ENCODE measurements around the gene METRNL. TPM values are rescaled to one million over a fixed set of nuclear protein-coding genes. Genes with fewer than 3 reads are reported as not detected.
"Not testable (repeated sequence)": the region's sequence is repeated elsewhere in the genome, so short reads cannot be mapped to it uniquely, and the experiment has no call there.

Gene METRNL
- total RNA-seq, 1 experiment from 2014 or later = 33.8 TPM

GRCh38 chr17:83031321-83031945 lies 48.0 kb upstream of the METRNL start:
- no peak overlapping the region for H3K4me3 ChIP-seq (ENCODE audit: low read depth, low read length)
- BruUV-seq (replicated peaks) = no TSS peak
- H3K4me1 Mint-ChIP-seq (ENCODE audit: low read depth, unreplicated experiment) = no peaks in the 10 kb centered on the region
- POLR2A ChIA-PET = no interaction called here
- H3K27me3 ChIP-seq (replicated peaks; ENCODE audit: control insufficient read depth, insufficient read depth, low read length) = no peaks in the 10 kb centered on the region
- H3K36me3 ChIP-seq (ENCODE audit: control insufficient read depth, insufficient read depth, low read length) = no peaks in the 10 kb centered on the region
- no peak for DNase-seq
- H3K4me3 Mint-ChIP-seq (ENCODE audit: unreplicated experiment) = no peak overlapping the region
- H3K4me1 ChIP-seq = no peaks in the 10 kb centered on the region
- no peaks in the 10 kb centered on the region for H3K9me3 Mint-ChIP-seq (ENCODE audit: unreplicated experiment)
- H3K27me3 Mint-ChIP-seq (ENCODE audit: insufficient read depth, unreplicated experiment) = no peaks in the 10 kb centered on the region
- TF ChIP-seq CTCF (IDR thresholded peaks at IDR 0.05; ENCODE audit: insufficient read depth in 1 of 2, low read depth in 1 of 2, low read length in 1 of 2, severe bottlenecking in 1 of 2, unreplicated experiment in 1 of 2) = no peak
- H3K27ac Mint-ChIP-seq (ENCODE audit: unreplicated experiment) = no peak overlapping the region
- intact Hi-C loops (cut with micrococcal nuclease; ENCODE audit: unreplicated experiment) = no loop called here
- no peaks in the 10 kb centered on the region for H3K9me3 ChIP-seq
- H3K36me3 Mint-ChIP-seq (ENCODE audit: insufficient read depth, unreplicated experiment) = no peaks in the 10 kb centered on the region
- CTCF ChIA-PET = no interaction called here

GRCh38 chr17:83031946-83032451 lies 47.4 kb upstream of the METRNL start:
- DNase-seq; H3K9me3 ChIP-seq; H3K27me3 Mint-ChIP-seq (ENCODE audit: insufficient read depth, unreplicated experiment); H3K36me3 ChIP-seq (ENCODE audit: control insufficient read depth, insufficient read depth, low read length); H3K27ac Mint-ChIP-seq (ENCODE audit: unreplicated experiment); CTCF ChIA-PET; H3K4me3 Mint-ChIP-seq (ENCODE audit: unreplicated experiment); BruUV-seq (replicated peaks); intact Hi-C loops (cut with micrococcal nuclease; ENCODE audit: unreplicated experiment); H3K4me1 Mint-ChIP-seq (ENCODE audit: low read depth, unreplicated experiment); H3K36me3 Mint-ChIP-seq (ENCODE audit: insufficient read depth, unreplicated experiment); H3K4me3 ChIP-seq (ENCODE audit: low read depth, low read length); H3K4me1 ChIP-seq; POLR2A ChIA-PET; H3K9me3 Mint-ChIP-seq (ENCODE audit: unreplicated experiment); H3K27me3 ChIP-seq (replicated peaks; ENCODE audit: control insufficient read depth, insufficient read depth, low read length): not testable (repeated sequence)

DNA sequence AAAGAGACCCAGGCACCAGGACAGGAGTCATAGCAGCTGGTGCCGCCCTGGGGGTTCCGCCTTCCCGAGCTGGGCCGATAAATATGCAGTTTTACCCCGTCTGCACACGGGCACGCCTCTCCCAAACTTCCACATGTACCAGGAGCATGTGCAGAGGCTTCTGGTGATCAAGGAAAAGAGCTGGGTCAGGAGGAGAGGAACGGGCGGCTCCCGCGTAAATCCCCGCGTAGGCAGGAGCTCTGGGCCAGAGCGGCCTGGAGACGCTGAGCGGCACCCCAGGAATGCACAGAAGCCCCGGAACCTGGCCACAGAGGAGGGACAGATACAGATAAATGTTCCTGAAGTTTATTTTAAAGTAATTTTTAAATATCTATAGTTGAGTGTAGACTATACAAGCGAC lies 46.6 kb upstream of the METRNL start:
- ChIA-PET POLR2A (no interaction called here), CTCF (no interaction called here)
- Mint-ChIP-seq H3K4me3 (ENCODE audit: unreplicated experiment) (no peak overlapping the region), H3K27me3 (ENCODE audit: insufficient read depth, unreplicated experiment) (no peaks in the 10 kb centered on the region), H3K36me3 (ENCODE audit: insufficient read depth, unreplicated experiment) (no peaks in the 10 kb centered on the region), H3K9me3 (ENCODE audit: unreplicated experiment) (no peaks in the 10 kb centered on the region), H3K27ac (ENCODE audit: unreplicated experiment) (no peak overlapping the region), H3K4me1 (ENCODE audit: low read depth, unreplicated experiment) (no peaks in the 10 kb centered on the region)
- Histone ChIP-seq H3K27me3 (replicated peaks; ENCODE audit: control insufficient read depth, insufficient read depth, low read length) (no peaks in the 10 kb centered on the region), H3K4me1 (no peaks in the 10 kb centered on the region), H3K36me3 (ENCODE audit: control insufficient read depth, insufficient read depth, low read length) (no peaks in the 10 kb centered on the region), H3K4me3 (ENCODE audit: low read depth, low read length) (no peak overlapping the region), H3K9me3 (no peaks in the 10 kb centered on the region)
- intact Hi-C loops (cut with micrococcal nuclease; ENCODE audit: unreplicated experiment) = no loop called here
- no peak for TF ChIP-seq CTCF (IDR thresholded peaks at IDR 0.05; ENCODE audit: insufficient read depth in 1 of 2, low read depth in 1 of 2, low read length in 1 of 2, severe bottlenecking in 1 of 2, unreplicated experiment in 1 of 2)
- BruUV-seq (replicated peaks) = no TSS peak
- no peak for DNase-seq

- ChIA-PET CTCF (no interaction called here), POLR2A (no interaction called here)
Observed at GRCh38 chr17:83034525-83034924, 44.9 kb upstream of the METRNL start.

More at GRCh38 chr17:83034525-83034924, 44.9 kb upstream of the METRNL start:
- peaks cover 2% of the 10 kb centered on the region for H3K36me3 Mint-ChIP-seq (ENCODE audit: insufficient read depth, unreplicated experiment)
- intact Hi-C loops (cut with micrococcal nuclease; ENCODE audit: unreplicated experiment) = no loop called here
- BruUV-seq (replicated peaks) = no TSS peak
- H3K27me3 Mint-ChIP-seq (ENCODE audit: insufficient read depth, unreplicated experiment) = no peaks in the 10 kb centered on the region
- Histone ChIP-seq H3K9me3 (no peaks in the 10 kb centered on the region), H3K4me3 (ENCODE audit: low read depth, low read length) (no peak overlapping the region), H3K36me3 (ENCODE audit: control insufficient read depth, insufficient read depth, low read length) (no peaks in the 10 kb centered on the region), H3K27me3 (replicated peaks; ENCODE audit: control insufficient read depth, insufficient read depth, low read length) (no peaks in the 10 kb centered on the region), H3K4me1 (no peaks in the 10 kb centered on the region)
- TF ChIP-seq CTCF (IDR thresholded peaks at IDR 0.05; ENCODE audit: insufficient read depth in 1 of 2, low read depth in 1 of 2, low read length in 1 of 2, severe bottlenecking in 1 of 2, unreplicated experiment in 1 of 2) = no peak
- H3K4me1 Mint-ChIP-seq (ENCODE audit: low read depth, unreplicated experiment) = no peaks in the 10 kb centered on the region
- H3K4me3 Mint-ChIP-seq (ENCODE audit: unreplicated experiment) = no peak overlapping the region
- DNase-seq = no peak
- no peak overlapping the region for H3K27ac Mint-ChIP-seq (ENCODE audit: unreplicated experiment)
- H3K9me3 Mint-ChIP-seq (ENCODE audit: unreplicated experiment) = no peaks in the 10 kb centered on the region

Data from Caco-2 (cell line).